ENCODE data around the gene KCNK5.

KCNK5 gene

GRCh38 chr6:39197922-39198500 lies 31.3 kb downstream of the KCNK5 start:
- no peak for DNase-seq (ENCODE audit: low spot score)

- DNase-seq (ENCODE audit: low spot score), result no peak
Observed at GRCh38 chr6:39197521-39197920, 31.8 kb downstream of the KCNK5 start.

GRCh38 chr6:39196673-39197091 lies 32.6 kb downstream of the KCNK5 start:
- no peak for DNase-seq (ENCODE audit: low spot score)

- DNase-seq (ENCODE audit: low spot score), result no peak
Observed at GRCh38 chr6:39195792-39196385, 33.4 kb downstream of the KCNK5 start.

- no peak for DNase-seq (ENCODE audit: low spot score)
Observed at GRCh38 chr6:39194466-39194865, 34.8 kb downstream of the KCNK5 start.

- no peak for DNase-seq (ENCODE audit: low spot score)
Observed at GRCh38 chr6:39193201-39193791, 36.0 kb downstream of the KCNK5 start.

GRCh38 chr6:39192736-39193135 lies 36.5 kb downstream of the KCNK5 start:
- no peak for DNase-seq (ENCODE audit: low spot score)

- no peak for DNase-seq (ENCODE audit: low spot score)
Observed at GRCh38 chr6:39191236-39191930, 37.9 kb downstream of the KCNK5 start.

- no peak for DNase-seq (ENCODE audit: low spot score)
Observed at GRCh38 chr6:39190545-39191235, 38.6 kb downstream of the KCNK5 start.

GRCh38 chr6:39189915-39190544 lies 39.2 kb downstream of the KCNK5 start:
- peak; percentile 37 for DNase-seq (ENCODE audit: low spot score)

- no peak for DNase-seq (ENCODE audit: low spot score)
Observed at GRCh38 chr6:39189131-39189530, 40.1 kb downstream of the KCNK5 start.

- DNase-seq (ENCODE audit: low spot score), result no peak
Observed at GRCh38 chr6:39188571-39188970, 40.7 kb downstream of the KCNK5 start.

GRCh38 chr6:39188098-39188450 lies 41.2 kb downstream of the KCNK5 start:
- DNase-seq (ENCODE audit: low spot score), result no peak

- DNase-seq (ENCODE audit: low spot score), result peak; percentile 21
Observed at GRCh38 chr6:39184906-39185580, 44.2 kb downstream of the KCNK5 start.

GRCh38 chr6:39182604-39183003 lies 46.7 kb downstream of the KCNK5 start:
- no peak for DNase-seq (ENCODE audit: low spot score)

- no peak for DNase-seq (ENCODE audit: low spot score)
Observed at GRCh38 chr6:39181826-39182225, 47.4 kb downstream of the KCNK5 start.

GRCh38 chr6:39181333-39181732 lies 47.9 kb downstream of the KCNK5 start:
- DNase-seq (ENCODE audit: low spot score), result no peak

GRCh38 chr6:39178804-39179203 lies 50.5 kb downstream of the KCNK5 start:
- DNase-seq (ENCODE audit: low spot score), result no peak

GRCh38 chr6:39178235-39178634 lies 51.0 kb downstream of the KCNK5 start:
- no peak for DNase-seq (ENCODE audit: low spot score)

GRCh38 chr6:39177130-39177529 lies 52.1 kb downstream of the KCNK5 start:
- DNase-seq (ENCODE audit: low spot score), result no peak

GRCh38 chr6:39173270-39173669 lies 56.0 kb downstream of the KCNK5 start:
- DNase-seq (ENCODE audit: low spot score), result no peak

GRCh38 chr6:39172377-39172757 lies 56.9 kb downstream of the KCNK5 start:
- no peak for DNase-seq (ENCODE audit: low spot score)

All from RKO (cell line).